HEK293T (cell line): Measurements from ENCODE around the gene RAB11FIP3.

ENCODE experiments used
- FOXK2 ChIP-seq: fragments of 450-650 bp; IDR thresholded peaks from 2 replicates; pipeline ENCODE4 v1.6.1; 2016; ENCODE audit warnings: mild to moderate bottlenecking
- FOXM1 ChIP-seq: fragments of 450-650 bp; IDR thresholded peaks from 2 replicates; pipeline ENCODE4 v1.6.1; 2017; ENCODE audit warnings: mild to moderate bottlenecking, borderline replicate concordance
- LEF1 ChIP-seq: fragments of 450-650 bp; IDR thresholded peaks from 2 replicates; pipeline ENCODE4 v1.6.1; 2017; ENCODE audit warnings: mild to moderate bottlenecking, borderline replicate concordance
- PKNOX1 ChIP-seq: fragments of 450-650 bp; IDR thresholded peaks from 2 replicates; pipeline ENCODE4 v1.6.1; 2016
- ZNF384 ChIP-seq: fragments of 450-650 bp; IDR thresholded peaks from 2 replicates; pipeline ENCODE4 v1.6.1; 2016

- no peak for TF ChIP-seq PKNOX1
- no peak for TF ChIP-seq ZNF384
- no peak for TF ChIP-seq LEF1
- TF ChIP-seq FOXK2, result no peak
- TF ChIP-seq FOXM1, result no peak
These were observed 5.5 kb downstream of the RAB11FIP3 start for GRCh38 chr16:430904-431303.
